ENCODE measurements around the gene SLC25A4.
"Not testable (repeated sequence)": the region's sequence is repeated elsewhere in the genome, so short reads cannot be mapped to it uniquely, and the experiment has no call there.

The SLC25A4 gene

DNA sequence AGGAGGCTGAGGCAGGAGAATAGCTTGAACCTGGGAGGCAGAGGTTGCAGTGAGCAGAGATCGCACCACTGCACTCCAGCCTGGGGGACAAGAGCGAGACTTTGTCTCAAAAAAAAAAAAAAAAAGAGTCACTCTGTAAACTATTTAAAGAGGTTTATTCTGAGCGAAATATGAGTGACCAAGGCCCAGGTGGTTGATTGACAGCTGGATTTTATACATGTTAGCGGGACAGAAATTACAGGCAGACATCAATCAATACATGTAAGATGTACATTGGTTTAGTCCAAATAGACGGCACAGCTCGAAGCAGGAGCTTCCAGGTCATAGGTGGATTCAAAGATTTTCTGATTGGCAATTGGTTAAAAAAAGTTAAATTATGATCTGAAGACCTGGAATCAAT is 35.5 kb upstream of the SLC25A4 start:
- not testable (repeated sequence) for H3K36me3 ChIP-seq (ENCODE audit: control insufficient read depth, insufficient read depth, low read length); DNase-seq; H3K27me3 ChIP-seq (replicated peaks; ENCODE audit: control insufficient read depth, insufficient read depth, low read length, poor library complexity, severe bottlenecking); H3K4me3 ChIP-seq (ENCODE audit: insufficient read depth, low read depth, low read length, poor library complexity, severe bottlenecking); H3K27ac ChIP-seq (ENCODE audit: insufficient read depth, low read length, poor library complexity, severe bottlenecking); H3K4me1 ChIP-seq (ENCODE audit: control insufficient read depth, insufficient read depth, low read length, poor library complexity, severe bottlenecking); H3K9me3 ChIP-seq (ENCODE audit: control insufficient read depth, low read length)

DNA sequence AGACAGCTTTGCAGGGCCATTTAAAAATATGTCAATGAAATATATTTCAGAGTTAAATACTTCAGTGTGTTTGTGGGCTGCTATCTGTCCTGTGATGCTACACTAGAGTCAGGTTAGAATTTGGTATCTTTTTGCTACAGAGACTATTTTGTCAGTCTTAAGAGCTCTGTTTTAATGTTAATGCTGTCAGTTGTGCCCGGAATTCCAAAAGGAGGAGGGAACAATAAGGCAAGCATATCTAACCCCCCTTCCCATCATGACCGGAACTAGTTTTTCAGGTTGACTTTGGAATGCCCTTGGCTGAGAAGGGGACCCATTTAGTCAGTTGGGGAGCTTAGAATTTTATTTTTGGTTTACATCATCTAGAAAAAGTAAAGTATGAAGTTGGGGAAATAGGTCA is 34.9 kb upstream of the SLC25A4 start:
- Histone ChIP-seq H3K36me3 (ENCODE audit: control insufficient read depth, insufficient read depth, low read length) (no peaks in the 10 kb centered on the region), H3K9me3 (ENCODE audit: control insufficient read depth, low read length) (no peaks in the 10 kb centered on the region), H3K27ac (ENCODE audit: insufficient read depth, low read length, poor library complexity, severe bottlenecking) (no peak overlapping the region), H3K4me3 (ENCODE audit: insufficient read depth, low read depth, low read length, poor library complexity, severe bottlenecking) (no peak overlapping the region), H3K27me3 (replicated peaks; ENCODE audit: control insufficient read depth, insufficient read depth, low read length, poor library complexity, severe bottlenecking) (no peaks in the 10 kb centered on the region), H3K4me1 (ENCODE audit: control insufficient read depth, insufficient read depth, low read length, poor library complexity, severe bottlenecking) (no peaks in the 10 kb centered on the region)
- DNase-seq, result no peak

GRCh38 chr4:185108669-185109068 is 34.4 kb upstream of the SLC25A4 start:
- Histone ChIP-seq H3K9me3 (ENCODE audit: control insufficient read depth, low read length) (no peaks in the 10 kb centered on the region), H3K36me3 (ENCODE audit: control insufficient read depth, insufficient read depth, low read length) (no peaks in the 10 kb centered on the region), H3K4me1 (ENCODE audit: control insufficient read depth, insufficient read depth, low read length, poor library complexity, severe bottlenecking) (no peaks in the 10 kb centered on the region), H3K27ac (ENCODE audit: insufficient read depth, low read length, poor library complexity, severe bottlenecking) (no peak overlapping the region), H3K4me3 (ENCODE audit: insufficient read depth, low read depth, low read length, poor library complexity, severe bottlenecking) (no peak overlapping the region), H3K27me3 (replicated peaks; ENCODE audit: control insufficient read depth, insufficient read depth, low read length, poor library complexity, severe bottlenecking) (no peaks in the 10 kb centered on the region)
- no peak for DNase-seq

DNA sequence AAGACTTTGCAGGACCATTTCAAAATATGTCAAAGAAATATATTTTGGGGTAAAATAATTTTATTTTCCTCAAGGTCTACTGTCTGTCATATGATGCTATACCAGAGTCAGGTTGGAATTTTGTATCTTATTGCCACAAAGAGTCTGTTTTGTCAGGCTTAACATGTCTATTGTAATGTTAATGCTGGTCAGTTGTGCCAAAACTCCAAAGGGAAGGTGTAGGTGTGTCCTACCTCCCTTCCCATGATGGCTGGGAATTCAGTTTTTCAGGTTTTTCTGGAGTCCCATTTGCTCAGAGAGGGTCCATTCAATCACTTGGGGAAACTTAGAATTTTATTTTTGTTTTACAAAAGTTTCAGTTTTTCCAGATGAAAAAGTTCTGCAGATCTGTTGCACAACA is 33.3 kb upstream of the SLC25A4 start:
- Histone ChIP-seq H3K36me3 (ENCODE audit: control insufficient read depth, insufficient read depth, low read length) (no peaks in the 10 kb centered on the region), H3K4me3 (ENCODE audit: insufficient read depth, low read depth, low read length, poor library complexity, severe bottlenecking) (no peak overlapping the region), H3K27ac (ENCODE audit: insufficient read depth, low read length, poor library complexity, severe bottlenecking) (no peak overlapping the region), H3K9me3 (ENCODE audit: control insufficient read depth, low read length) (no peaks in the 10 kb centered on the region), H3K4me1 (ENCODE audit: control insufficient read depth, insufficient read depth, low read length, poor library complexity, severe bottlenecking) (no peaks in the 10 kb centered on the region), H3K27me3 (replicated peaks; ENCODE audit: control insufficient read depth, insufficient read depth, low read length, poor library complexity, severe bottlenecking) (no peaks in the 10 kb centered on the region)
- no peak for DNase-seq

GRCh38 chr4:185110375-185110823 is 32.7 kb upstream of the SLC25A4 start:
- Histone ChIP-seq H3K4me1 (ENCODE audit: control insufficient read depth, insufficient read depth, low read length, poor library complexity, severe bottlenecking) (no peaks in the 10 kb centered on the region), H3K9me3 (ENCODE audit: control insufficient read depth, low read length) (no peaks in the 10 kb centered on the region), H3K4me3 (ENCODE audit: insufficient read depth, low read depth, low read length, poor library complexity, severe bottlenecking) (no peak overlapping the region), H3K36me3 (ENCODE audit: control insufficient read depth, insufficient read depth, low read length) (no peaks in the 10 kb centered on the region), H3K27ac (ENCODE audit: insufficient read depth, low read length, poor library complexity, severe bottlenecking) (no peak overlapping the region), H3K27me3 (replicated peaks; ENCODE audit: control insufficient read depth, insufficient read depth, low read length, poor library complexity, severe bottlenecking) (no peaks in the 10 kb centered on the region)
- DNase-seq, result no peak

DNA sequence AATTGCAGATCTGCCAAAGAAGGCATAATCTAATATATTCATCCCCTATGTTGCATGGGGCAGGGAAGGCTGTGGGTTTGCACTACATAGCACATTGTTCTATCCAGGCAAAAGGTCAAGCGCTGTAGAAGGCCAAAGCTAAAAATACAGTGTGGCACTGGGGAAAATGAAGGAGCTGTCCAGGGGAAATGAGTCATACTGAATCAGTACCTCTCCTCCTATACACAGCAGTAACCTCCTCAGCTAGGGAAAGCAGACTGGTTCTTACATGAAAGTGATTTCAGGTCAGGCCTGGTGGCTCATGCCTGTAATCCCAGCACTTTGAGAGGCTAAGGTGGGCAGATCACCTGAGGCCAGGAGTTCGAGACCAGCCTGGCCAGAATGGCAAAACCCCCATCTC is 31.0 kb upstream of the SLC25A4 start:
- H3K27me3 ChIP-seq (replicated peaks; ENCODE audit: control insufficient read depth, insufficient read depth, low read length, poor library complexity, severe bottlenecking), result peaks cover 4% of the 10 kb centered on the region
- no peak for DNase-seq
- no peak overlapping the region for H3K4me3 ChIP-seq (ENCODE audit: insufficient read depth, low read depth, low read length, poor library complexity, severe bottlenecking)
- H3K36me3 ChIP-seq (ENCODE audit: control insufficient read depth, insufficient read depth, low read length), result no peaks in the 10 kb centered on the region
- no peaks in the 10 kb centered on the region for H3K9me3 ChIP-seq (ENCODE audit: control insufficient read depth, low read length)
- H3K4me1 ChIP-seq (ENCODE audit: control insufficient read depth, insufficient read depth, low read length, poor library complexity, severe bottlenecking), result no peaks in the 10 kb centered on the region
- H3K27ac ChIP-seq (ENCODE audit: insufficient read depth, low read length, poor library complexity, severe bottlenecking), result no peak overlapping the region

DNA sequence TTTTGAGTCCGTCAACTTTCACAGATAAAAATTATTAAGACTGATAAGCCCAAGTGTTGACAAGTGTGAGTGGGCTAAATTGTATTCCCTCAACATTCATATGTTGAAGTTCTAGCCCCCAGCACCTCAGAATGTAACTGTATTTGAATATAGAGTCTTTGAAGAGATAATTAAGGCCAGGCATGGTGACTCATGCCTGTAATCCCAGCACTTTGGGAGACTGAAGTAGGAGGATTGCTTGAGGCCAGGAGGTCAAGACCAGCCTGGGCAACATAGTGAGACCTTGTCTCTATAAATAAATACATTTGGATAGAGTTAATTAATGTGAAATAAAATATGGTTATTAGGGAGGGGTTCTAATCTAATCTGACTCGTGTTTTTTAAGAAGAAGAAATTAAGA is 29.7 kb upstream of the SLC25A4 start:
- Histone ChIP-seq H3K27me3 (replicated peaks; ENCODE audit: control insufficient read depth, insufficient read depth, low read length, poor library complexity, severe bottlenecking) (peaks cover 7% of the 10 kb centered on the region), H3K27ac (ENCODE audit: insufficient read depth, low read length, poor library complexity, severe bottlenecking) (no peak overlapping the region), H3K4me3 (ENCODE audit: insufficient read depth, low read depth, low read length, poor library complexity, severe bottlenecking) (no peak overlapping the region), H3K4me1 (ENCODE audit: control insufficient read depth, insufficient read depth, low read length, poor library complexity, severe bottlenecking) (no peaks in the 10 kb centered on the region), H3K9me3 (ENCODE audit: control insufficient read depth, low read length) (no peaks in the 10 kb centered on the region), H3K36me3 (ENCODE audit: control insufficient read depth, insufficient read depth, low read length) (no peaks in the 10 kb centered on the region)
- no peak for DNase-seq

DNA sequence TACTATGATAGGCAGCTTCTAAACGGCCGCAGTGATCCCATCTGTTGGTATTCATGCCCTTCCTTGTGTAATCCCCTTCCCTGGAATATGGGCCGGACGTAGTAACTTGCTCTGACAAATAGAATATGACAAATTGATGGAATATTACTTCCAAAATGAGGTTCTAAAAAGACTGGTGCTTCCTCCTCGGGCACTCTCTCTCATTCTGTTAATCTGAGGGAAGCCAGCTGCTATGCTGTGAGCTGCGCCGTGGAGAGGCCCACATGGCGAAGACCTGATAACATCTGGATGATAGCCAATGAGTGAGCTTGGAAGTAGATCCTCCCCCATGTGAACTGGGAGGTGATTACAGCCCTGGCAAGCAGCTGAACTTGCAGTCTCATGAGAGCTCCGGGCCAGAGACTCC is 27.2 kb upstream of the SLC25A4 start:
- DNase-seq, result no peak
- Histone ChIP-seq H3K36me3 (ENCODE audit: control insufficient read depth, insufficient read depth, low read length) (no peaks in the 10 kb centered on the region), H3K4me3 (ENCODE audit: insufficient read depth, low read depth, low read length, poor library complexity, severe bottlenecking) (no peak overlapping the region), H3K9me3 (ENCODE audit: control insufficient read depth, low read length) (no peaks in the 10 kb centered on the region), H3K4me1 (ENCODE audit: control insufficient read depth, insufficient read depth, low read length, poor library complexity, severe bottlenecking) (no peaks in the 10 kb centered on the region), H3K27ac (ENCODE audit: insufficient read depth, low read length, poor library complexity, severe bottlenecking) (no peak overlapping the region), H3K27me3 (replicated peaks; ENCODE audit: control insufficient read depth, insufficient read depth, low read length, poor library complexity, severe bottlenecking) (peaks cover 7% of the 10 kb centered on the region)

- Histone ChIP-seq H3K27me3 (replicated peaks; ENCODE audit: control insufficient read depth, insufficient read depth, low read length, poor library complexity, severe bottlenecking) (peaks cover 7% of the 10 kb centered on the region), H3K4me1 (ENCODE audit: control insufficient read depth, insufficient read depth, low read length, poor library complexity, severe bottlenecking) (no peaks in the 10 kb centered on the region), H3K4me3 (ENCODE audit: insufficient read depth, low read depth, low read length, poor library complexity, severe bottlenecking) (no peak overlapping the region), H3K36me3 (ENCODE audit: control insufficient read depth, insufficient read depth, low read length) (no peaks in the 10 kb centered on the region), H3K27ac (ENCODE audit: insufficient read depth, low read length, poor library complexity, severe bottlenecking) (no peak overlapping the region), H3K9me3 (ENCODE audit: control insufficient read depth, low read length) (no peaks in the 10 kb centered on the region)
- no peak for DNase-seq
Measured at GRCh38 chr4:185117300-185117934, 25.6 kb upstream of the SLC25A4 start.

- H3K9me3 ChIP-seq (ENCODE audit: control insufficient read depth, low read length), result no peaks in the 10 kb centered on the region
- no peak overlapping the region for H3K27ac ChIP-seq (ENCODE audit: insufficient read depth, low read length, poor library complexity, severe bottlenecking)
- no peaks in the 10 kb centered on the region for H3K4me1 ChIP-seq (ENCODE audit: control insufficient read depth, insufficient read depth, low read length, poor library complexity, severe bottlenecking)
- H3K36me3 ChIP-seq (ENCODE audit: control insufficient read depth, insufficient read depth, low read length), result no peaks in the 10 kb centered on the region
- DNase-seq, result no peak
- H3K27me3 ChIP-seq (replicated peaks; ENCODE audit: control insufficient read depth, insufficient read depth, low read length, poor library complexity, severe bottlenecking), result peaks cover 7% of the 10 kb centered on the region
- H3K4me3 ChIP-seq (ENCODE audit: insufficient read depth, low read depth, low read length, poor library complexity, severe bottlenecking), result no peak overlapping the region
Measured at GRCh38 chr4:185118876-185119275, 24.2 kb upstream of the SLC25A4 start.
